H1 (cell line): ENCODE results near the gene CRIP1. TPM values are rescaled to one million over a fixed set of nuclear protein-coding genes. Genes with fewer than 3 reads are reported as not detected.

Experiments used
- CTCF ChIA-PET: fragments of 300-600 bp; sonication (Branson Sonifier 250); formaldehyde crosslinking; loops from one replicate; lab custom pipeline; 2021; ENCODE audit not compliant: partially characterized antibody; lab: Charles Lee
- POLR2A ChIA-PET: fragments of 300-600 bp; sonication (Branson Sonifier 250); formaldehyde crosslinking; loops from one replicate; lab custom pipeline; 2021; ENCODE audit warnings: inconsistent platforms; ENCODE audit not compliant: partially characterized antibody; lab: Charles Lee
- DNase-seq, 2 experiments: peaks; one replicate each; pipeline versions ENCODE4 v3.0.0 to v3.0.0-alpha.2; 2010 to 2022; ENCODE audit warnings: low spot score in 2 of 2, low read depth in 1 of 2, mixed read lengths in 1 of 2
- FAIRE-seq: peaks from 2 replicates; lab custom pipeline; 2011; peaks lifted over from hg19 to GRCh38; lab: Jason Lieb, UNC
- H2AFZ ChIP-seq: 2 replicates; pipeline ENCODE4 v1.8.1; 2012; ENCODE audit warnings: low read length, inconsistent platforms
- H2AK5ac ChIP-seq: 2 replicates; pipeline ENCODE4 v1.6.1; 2013; ENCODE audit warnings: low read depth, low read length
- H2BK120ac ChIP-seq: replicated peaks from 2 replicates; pipeline ENCODE3; 2013; ENCODE audit warnings: low read depth, low read length, inconsistent platforms
- H2BK12ac ChIP-seq: 2 replicates; pipeline ENCODE4 v1.6.1; 2013; ENCODE audit warnings: low read depth, low read length
- H2BK15ac ChIP-seq: 2 replicates; pipeline ENCODE4 v1.6.1; 2013; ENCODE audit warnings: low read length
- H2BK20ac ChIP-seq: 2 replicates; pipeline ENCODE4 v1.6.1; 2013; ENCODE audit warnings: low read length
- H2BK5ac ChIP-seq: 2 replicates; pipeline ENCODE4 v1.6.1; 2013; ENCODE audit warnings: low read depth, low read length
- H3K14ac ChIP-seq: 2 replicates; pipeline ENCODE4 v1.6.1; 2013; ENCODE audit warnings: inconsistent platforms; ENCODE audit not compliant: insufficient read length
- H3K18ac ChIP-seq: 2 replicates; pipeline ENCODE4 v1.6.1; 2013; ENCODE audit warnings: low read length; ENCODE audit errors: extremely low read depth
- H3K23ac ChIP-seq: 2 replicates; pipeline ENCODE4 v1.6.1; 2013; ENCODE audit warnings: inconsistent platforms; ENCODE audit not compliant: insufficient read length
- H3K23me2 ChIP-seq: 2 replicates; pipeline ENCODE4 v1.6.1; 2013; ENCODE audit warnings: low read depth, low read length
- H3K27ac ChIP-seq: 2 replicates; pipeline ENCODE4 v1.6.1; 2011; ENCODE audit warnings: low read depth, low read length, inconsistent platforms
- H3K27me3 ChIP-seq, 4 experiments: replicated peaks in 1 of 4; 1 replicate in 1 of 4; 2 replicates in 3 of 4; pipeline versions ENCODE4 v1.6.1 to v1.8.1; 2011 to 2013; ENCODE audit warnings: low read length in 3 of 4, mild to moderate bottlenecking in 3 of 4, inconsistent platforms in 2 of 4, mixed read lengths in 2 of 4, moderate library complexity in 1 of 4; ENCODE audit not compliant: control insufficient read depth in 3 of 4, insufficient read depth in 3 of 4; ENCODE audit errors: extremely low read depth in 1 of 4
- H3K36me3 ChIP-seq, 4 experiments: 2 replicates each; pipeline versions ENCODE4 v1.6.1 to v1.8.1; 2011 to 2013; ENCODE audit warnings: mild to moderate bottlenecking in 4 of 4, low read length in 3 of 4, moderate library complexity in 2 of 4, control low read depth in 1 of 4, inconsistent platforms in 1 of 4; ENCODE audit not compliant: insufficient read depth in 4 of 4, control insufficient read depth in 2 of 4
- H3K4ac ChIP-seq: replicated peaks from 2 replicates; pipeline ENCODE3; 2013; ENCODE audit warnings: low read length, low read depth, mixed read lengths, inconsistent platforms; ENCODE audit not compliant: insufficient read length
- H3K4me1 ChIP-seq, 4 experiments: replicated peaks in 1 of 4; 1 replicate in 1 of 4; 2 replicates in 3 of 4; pipeline versions ENCODE4 v1.6.1 to v1.8.1; 2011 to 2013; ENCODE audit warnings: low read length in 3 of 4, inconsistent platforms in 2 of 4, mixed read lengths in 1 of 4; ENCODE audit not compliant: insufficient read depth in 4 of 4, control insufficient read depth in 3 of 4
- H3K4me2 ChIP-seq, 2 experiments: 2 replicates each; pipeline versions ENCODE4 v1.6.1 to v1.8.1; 2011 to 2013; ENCODE audit warnings: low read depth in 2 of 2, low read length in 2 of 2, control low read depth in 1 of 2, inconsistent platforms in 1 of 2, mild to moderate bottlenecking in 1 of 2; ENCODE audit not compliant: insufficient read depth in 1 of 2
- H3K4me3 ChIP-seq, 4 experiments: fragments of 200-600, 300-600 bp in 1 of 4; sonication (generic), shearing (Covaris generic), sonication (Bioruptor Twin) in 1 of 4; 2 replicates each; pipeline versions ENCODE4 v1.5.1 to v1.8.1; 2011 to 2016; ENCODE audit warnings: low read length in 4 of 4, low read depth in 3 of 4, control low read depth in 2 of 4, inconsistent platforms in 2 of 4, mild to moderate bottlenecking in 2 of 4, mixed read lengths in 1 of 4, moderate library complexity in 1 of 4; ENCODE audit not compliant: insufficient read depth in 2 of 4; ENCODE audit errors: extremely low read depth in 1 of 4
- H3K56ac ChIP-seq: replicated peaks from 2 replicates; pipeline ENCODE3; 2013; ENCODE audit warnings: low read depth, mild to moderate bottlenecking, mixed read lengths, low read length, inconsistent platforms; ENCODE audit not compliant: insufficient read length
- H3K79me1 ChIP-seq: 2 replicates; pipeline ENCODE4 v1.6.1; 2013; ENCODE audit warnings: low read depth, low read length, control low read depth
- H3K79me2 ChIP-seq, 2 experiments: 2 replicates each; pipeline versions ENCODE4 v1.6.1 to v1.8.1; 2012 to 2013; ENCODE audit warnings: low read length in 2 of 2, mild to moderate bottlenecking in 2 of 2, inconsistent platforms in 1 of 2; ENCODE audit not compliant: insufficient read depth in 2 of 2, control insufficient read depth in 1 of 2
- H3K9ac ChIP-seq, 4 experiments: replicated peaks in 1 of 4; 1 replicate in 1 of 4; 2 replicates in 3 of 4; pipeline versions ENCODE4 v1.6.1 to v1.8.1; 2011 to 2013; ENCODE audit warnings: low read depth in 3 of 4, low read length in 3 of 4, control low read depth in 2 of 4, mild to moderate bottlenecking in 2 of 4, moderate library complexity in 2 of 4, inconsistent platforms in 1 of 4; ENCODE audit errors: extremely low read depth in 1 of 4
- H3K9me3 ChIP-seq, 2 experiments: 2 replicates each; pipeline versions ENCODE4 v1.6.1 to v1.8.1; 2012 to 2013; ENCODE audit warnings: mild to moderate bottlenecking in 2 of 2, moderate library complexity in 2 of 2, control low read depth in 1 of 2, inconsistent platforms in 1 of 2, low read depth in 1 of 2, low read length in 1 of 2, mixed read lengths in 1 of 2; ENCODE audit not compliant: insufficient read depth in 2 of 2
- H4K20me1 ChIP-seq, 2 experiments: replicated peaks in 1 of 2; 2 replicates each; pipeline versions ENCODE3 to v1.8.1; 2011 to 2013; ENCODE audit warnings: inconsistent platforms in 2 of 2, low read length in 2 of 2, mild to moderate bottlenecking in 1 of 2; ENCODE audit not compliant: insufficient read depth in 2 of 2, control insufficient read depth in 1 of 2
- H4K5ac ChIP-seq: 2 replicates; pipeline ENCODE4 v1.6.1; 2013; ENCODE audit warnings: low read length, low read depth, mixed read lengths, inconsistent platforms; ENCODE audit not compliant: insufficient read length
- H4K8ac ChIP-seq: 2 replicates; pipeline ENCODE4 v1.8.0; 2013; ENCODE audit warnings: mild to moderate bottlenecking, moderate library complexity, low read length, inconsistent platforms; ENCODE audit not compliant: insufficient read depth; ENCODE audit errors: extremely low read depth
- H4K91ac ChIP-seq: replicated peaks from 2 replicates; pipeline ENCODE3; 2013; ENCODE audit warnings: low read length, mixed read lengths, inconsistent platforms; ENCODE audit not compliant: insufficient read length
- BACH1 ChIP-seq: IDR thresholded peaks from 2 replicates; pipeline ENCODE4 v1.6.1; 2012; ENCODE audit warnings: low read length, improper control_type of control experiment
- JUND ChIP-seq: IDR thresholded peaks from 2 replicates; pipeline ENCODE4 v1.6.1; 2011; ENCODE audit warnings: mild to moderate bottlenecking, improper control_type of control experiment, low read length
- SIRT6 ChIP-seq: IDR thresholded peaks from one replicate; pipeline ENCODE4 v1.7.1; 2012; ENCODE audit warnings: low read length, inconsistent platforms
- WGBS, 2 experiments: shearing (Covaris generic) in 1 of 2; methylation state at CpG; one replicate each; pipeline versions ENCODE4 v1.1.6 to v1.1.7; 2013 to 2015; ENCODE audit warnings: low lambda C conversion rate in 2 of 2, mixed read lengths in 2 of 2, inconsistent platforms in 1 of 2, low coverage in 1 of 2, missing lambda C conversion rate in 1 of 2; ENCODE audit not compliant: insufficient replicate concordance in 2 of 2, insufficient coverage in 1 of 2, insufficient read length in 1 of 2; ENCODE audit errors: extremely low coverage in 1 of 2, missing lambda C conversion rate in 1 of 2; 5-methylcytosine and 5-hydroxymethylcytosine counted together
- polyA plus RNA-seq, 7 experiments: library from polyadenylated mRNA; depleted of rRNA in 3 of 7; stranded (reverse) in 5 of 7; unstranded in 2 of 7; fragments of >200 nt in 5 of 7; fragments of 200-250 nt in 2 of 7; gene quantifications; 1 replicate in 5 of 7; 2 replicates in 1 of 7; 4 replicates in 1 of 7; pipeline versions ENCODE4 v1.2.1 to v1.2.3, GENCODE V29; 2011 to 2013; ENCODE audit warnings: missing spikeins in 2 of 7, mixed read lengths in 2 of 7
- total RNA-seq: library from RNA; stranded (reverse); fragmentation: NEBNext Ultra II Directional; extraction: Animal tissue kit (Norgen Biotek cat#: 25700); gene quantifications from 2 replicates; pipeline ENCODE4 v1.2.1, GENCODE V29; 2021

CRIP1 gene
- total and polyA plus RNA-seq, 2 of the 8 experiments (the other 6 are each of a cell fraction or from before 2014, with no cell fraction given) = 1.2 to 2.2 TPM

GRCh38 chr14:105460616-105461015, 26.1 kb upstream of the CRIP1 start:
- Histone ChIP-seq H3K14ac (no peak overlapping the region), H2BK12ac (no peak overlapping the region), H2BK5ac (no peak overlapping the region), H3K9me3 (no peaks in the 10 kb centered on the region), H4K20me1 (peaks cover 8 to 23% of the 10 kb centered on the region in 2 experiments), H2AFZ (no peak overlapping the region), H3K79me1 (no peaks in the 10 kb centered on the region; the same call in 1 of the 2 replicates), H3K9ac (no peak overlapping the region), H4K5ac (no peak overlapping the region), H3K27me3 (no peaks in the 10 kb centered on the region), H3K36me3 (peaks cover 17 to 71% (median 44%) of the 10 kb centered on the region in 4 experiments), H3K4me3 (no peak overlapping the region), H2BK120ac (no peak overlapping the region), H3K4me2 (no peak overlapping the region), H2AK5ac (no peak overlapping the region), H4K91ac (no peak overlapping the region), H3K56ac (no peak overlapping the region), H3K23ac (no peak overlapping the region), H3K79me2 (no peaks in the 10 kb centered on the region; a peak in 1 of 4 replicates), H4K8ac (peak overlapping the region; percentile 57; the same call in 1 of the 2 replicates), H2BK15ac (no peak overlapping the region), H3K23me2 (no peaks in the 10 kb centered on the region), H3K4ac (no peak overlapping the region), H3K18ac (no peak overlapping the region), H3K27ac (no peak overlapping the region), H3K4me1 (peaks cover 0 to 8% (median 1%) of the 10 kb centered on the region in 4 experiments; a peak in 3 of 7 replicates), H2BK20ac (no peak overlapping the region)
- 97% methylated on average over 17 of the region's 17 CpGs; no CpG with 5 or more reads in 1 of the 2 experiments for WGBS, 2 experiments
- POLR2A ChIA-PET = interaction anchor here (0.7 kb wide), 1 partner anchor 10 kb away, joined by 3 read pairs; no protein-coding TSS in a partner anchor
- TF ChIP-seq BACH1 (no peak), SIRT6 (no peak), JUND (no peak)
- no peak for DNase-seq
- FAIRE-seq = no peak
- CTCF ChIA-PET = no interaction called here
